GM18870 (cell line): Measurements from ENCODE around the gene TWIST2.

ENCODE experiments used
- ATAC-seq: cut with Tn5 transposase; IDR thresholded peaks from one replicate; pipeline ENCODE4 v1.9.1; 2021; ENCODE audit warnings: moderate library complexity; ENCODE audit not compliant: unreplicated experiment

Gene TWIST2

GRCh38 chr2:238888781-238889180 is 40.9 kb downstream of the TWIST2 start:
- ATAC-seq: no peak

GRCh38 chr2:238890131-238890530 is 42.2 kb downstream of the TWIST2 start:
- ATAC-seq: no peak

- ATAC-seq: no peak
Measured at GRCh38 chr2:238890618-238891456, 43.0 kb downstream of the TWIST2 start.

GRCh38 chr2:238891457-238892203 is 43.7 kb downstream of the TWIST2 start:
- ATAC-seq: no peak

- ATAC-seq: no peak
Measured at GRCh38 chr2:238892204-238892500, 44.3 kb downstream of the TWIST2 start.

- ATAC-seq: no peak
Measured at GRCh38 chr2:238892796-238893195, 44.9 kb downstream of the TWIST2 start.

- no peak for ATAC-seq
Measured at GRCh38 chr2:238893349-238894000, 45.6 kb downstream of the TWIST2 start.

GRCh38 chr2:238894226-238894949 is 46.5 kb downstream of the TWIST2 start:
- no peak for ATAC-seq

GRCh38 chr2:238894950-238895298 is 47.0 kb downstream of the TWIST2 start:
- ATAC-seq: no peak

- no peak for ATAC-seq
Measured at GRCh38 chr2:238895361-238895882, 47.5 kb downstream of the TWIST2 start.

GRCh38 chr2:238895891-238896600 is 48.2 kb downstream of the TWIST2 start:
- ATAC-seq: no peak

GRCh38 chr2:238896641-238897040 is 48.8 kb downstream of the TWIST2 start:
- no peak for ATAC-seq

- ATAC-seq: no peak
Measured at GRCh38 chr2:238897122-238897880, 49.4 kb downstream of the TWIST2 start.

- ATAC-seq: no peak
Measured at GRCh38 chr2:238897911-238898311, 50.0 kb downstream of the TWIST2 start.

GRCh38 chr2:238898534-238899281 is 50.8 kb downstream of the TWIST2 start:
- no peak for ATAC-seq

- no peak for ATAC-seq
Measured at GRCh38 chr2:238899386-238899785, 51.5 kb downstream of the TWIST2 start.

- ATAC-seq: no peak
Measured at GRCh38 chr2:238900511-238900910, 52.6 kb downstream of the TWIST2 start.

GRCh38 chr2:238901461-238902057 is 53.7 kb downstream of the TWIST2 start:
- ATAC-seq: no peak

- ATAC-seq: no peak
Measured at GRCh38 chr2:238902285-238902684, 54.4 kb downstream of the TWIST2 start.
